VCaP (cell line): ENCODE measurements around the gene KIAA0753.

Experiments
- H3K27ac ChIP-seq: fragments of 450-650 bp; 2 replicates; pipeline ENCODE4 v1.5.1; 2017
- TF ChIP-seq, protein P1 (sequence below): fragments of 450-650 bp; conservative IDR thresholded peaks from 2 replicates; pipeline ENCODE4 v1.5.1; 2017; ENCODE audit warnings: mild to moderate bottlenecking, moderate library complexity

KIAA0753 gene

DNA sequence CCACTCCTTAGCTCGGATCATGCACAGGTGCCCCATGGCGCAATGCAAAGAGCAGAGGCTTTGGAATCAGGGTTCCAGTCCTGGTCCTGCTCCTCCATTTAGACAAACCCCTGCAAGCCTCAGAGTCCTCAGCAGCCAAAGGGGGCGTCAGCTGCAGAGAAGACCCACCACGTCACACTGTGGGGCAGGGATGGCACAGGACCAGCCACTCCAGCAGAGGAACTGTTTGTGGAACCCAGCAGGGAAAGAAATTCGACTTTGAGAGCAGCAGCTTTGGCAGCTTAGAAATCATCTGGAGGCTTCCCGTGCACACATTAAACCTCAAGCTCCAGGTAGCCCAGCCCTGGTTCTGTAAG is 36.3 kb upstream of the KIAA0753 start:
- TF ChIP-seq, protein P1, sequence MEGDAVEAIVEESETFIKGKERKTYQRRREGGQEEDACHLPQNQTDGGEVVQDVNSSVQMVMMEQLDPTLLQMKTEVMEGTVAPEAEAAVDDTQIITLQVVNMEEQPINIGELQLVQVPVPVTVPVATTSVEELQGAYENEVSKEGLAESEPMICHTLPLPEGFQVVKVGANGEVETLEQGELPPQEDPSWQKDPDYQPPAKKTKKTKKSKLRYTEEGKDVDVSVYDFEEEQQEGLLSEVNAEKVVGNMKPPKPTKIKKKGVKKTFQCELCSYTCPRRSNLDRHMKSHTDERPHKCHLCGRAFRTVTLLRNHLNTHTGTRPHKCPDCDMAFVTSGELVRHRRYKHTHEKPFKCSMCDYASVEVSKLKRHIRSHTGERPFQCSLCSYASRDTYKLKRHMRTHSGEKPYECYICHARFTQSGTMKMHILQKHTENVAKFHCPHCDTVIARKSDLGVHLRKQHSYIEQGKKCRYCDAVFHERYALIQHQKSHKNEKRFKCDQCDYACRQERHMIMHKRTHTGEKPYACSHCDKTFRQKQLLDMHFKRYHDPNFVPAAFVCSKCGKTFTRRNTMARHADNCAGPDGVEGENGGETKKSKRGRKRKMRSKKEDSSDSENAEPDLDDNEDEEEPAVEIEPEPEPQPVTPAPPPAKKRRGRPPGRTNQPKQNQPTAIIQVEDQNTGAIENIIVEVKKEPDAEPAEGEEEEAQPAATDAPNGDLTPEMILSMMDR: no peak
- H3K27ac ChIP-seq: no peak overlapping the region

DNA sequence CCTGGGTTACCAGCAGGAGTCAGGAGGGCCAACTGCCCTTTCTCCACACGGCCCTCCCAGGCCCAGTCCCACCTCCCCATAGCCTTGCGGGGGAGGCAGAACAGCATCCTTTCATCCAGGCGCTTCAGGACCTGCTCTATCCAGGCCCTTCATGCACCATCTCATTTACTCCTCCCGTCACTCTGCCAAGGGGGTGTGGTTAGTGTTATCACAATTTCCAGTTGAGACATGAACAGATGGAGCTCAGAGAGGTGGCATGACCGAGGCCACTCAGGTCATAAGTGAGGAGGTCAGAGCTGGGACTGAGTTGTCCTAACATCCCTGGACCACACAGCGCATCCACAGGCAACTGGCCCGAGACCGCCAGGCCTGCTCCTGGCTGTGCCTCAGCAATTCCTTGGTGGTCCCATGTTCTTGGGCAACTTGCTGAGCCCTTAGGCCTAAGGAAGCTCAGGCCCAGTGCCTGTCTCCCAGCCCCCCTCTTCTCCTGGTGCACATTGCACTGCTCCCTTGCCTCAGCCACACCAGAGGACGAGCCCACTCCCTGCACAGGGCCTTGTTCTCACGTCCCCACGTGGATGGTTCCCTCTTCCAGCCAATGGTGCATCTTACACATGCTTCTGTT is 34.8 kb upstream of the KIAA0753 start:
- TF ChIP-seq, protein P1: no peak

DNA sequence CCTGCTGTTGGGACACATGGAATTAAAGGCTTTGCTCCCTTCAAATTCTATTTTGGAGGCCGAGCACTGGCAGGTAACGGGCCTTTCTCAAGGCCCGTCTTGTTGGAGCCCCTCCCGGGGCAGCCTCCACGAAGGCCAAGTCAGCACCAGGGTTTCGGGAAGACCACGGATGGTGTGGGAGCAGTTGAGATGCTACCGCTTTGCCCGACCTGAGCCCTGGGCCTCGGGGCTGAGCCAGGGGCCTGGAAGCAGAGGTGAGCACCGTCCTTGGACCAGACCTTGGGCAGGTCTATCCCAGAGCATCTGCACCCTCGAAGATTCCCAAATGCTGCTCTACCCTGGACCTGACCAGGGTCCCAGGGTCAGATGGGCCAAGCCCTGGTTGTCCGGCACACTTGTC is 34.1 kb upstream of the KIAA0753 start:
- no peak overlapping the region for H3K27ac ChIP-seq
- TF ChIP-seq, protein P1: no peak

More for the DNA sequence above, 34.8 kb upstream of the KIAA0753 start:
- H3K27ac ChIP-seq: no peak overlapping the region

DNA sequence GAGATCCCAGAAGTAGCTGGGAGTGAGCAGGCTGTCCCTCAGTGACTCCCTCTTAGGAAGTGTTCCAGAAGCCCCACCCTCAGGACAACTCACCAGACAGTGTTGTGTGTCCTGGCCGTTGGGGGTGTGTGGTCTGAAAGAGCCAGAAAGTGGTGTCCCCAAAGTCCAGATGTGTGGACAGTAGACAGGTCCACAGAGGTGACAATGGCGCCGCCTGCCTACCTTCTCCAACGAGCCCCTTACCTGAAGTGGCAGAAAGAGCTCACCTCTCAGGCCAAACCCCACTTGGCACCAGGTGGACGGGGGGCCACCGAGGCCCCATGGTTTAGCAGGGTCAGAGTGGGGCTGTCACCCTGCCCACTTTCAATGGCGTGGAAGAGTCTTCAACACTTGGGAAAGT is 30.9 kb upstream of the KIAA0753 start:
- no peak overlapping the region for H3K27ac ChIP-seq
- TF ChIP-seq, protein P1: no peak

DNA sequence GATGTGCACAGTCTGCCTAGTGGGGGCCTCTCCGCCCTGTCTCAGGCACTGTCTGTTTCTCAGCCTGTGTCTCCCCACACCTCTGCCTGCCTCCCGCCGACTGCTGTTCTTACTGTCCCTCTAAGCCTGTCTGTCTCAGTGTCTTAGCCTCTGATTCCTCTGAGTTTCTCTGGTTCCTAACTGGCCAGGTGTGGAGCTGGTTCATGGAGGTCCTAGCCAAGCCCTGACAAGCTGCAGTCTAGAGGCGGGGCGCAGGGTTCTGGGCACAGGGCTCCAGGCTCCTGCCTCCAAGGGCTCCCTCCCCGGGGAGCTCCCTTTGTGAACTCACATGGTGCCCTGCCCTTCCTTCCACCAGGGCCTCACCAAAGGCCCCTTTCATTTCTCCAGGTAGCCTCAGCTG is 30.5 kb upstream of the KIAA0753 start:
- no peak overlapping the region for H3K27ac ChIP-seq
- TF ChIP-seq, protein P1: no peak

DNA sequence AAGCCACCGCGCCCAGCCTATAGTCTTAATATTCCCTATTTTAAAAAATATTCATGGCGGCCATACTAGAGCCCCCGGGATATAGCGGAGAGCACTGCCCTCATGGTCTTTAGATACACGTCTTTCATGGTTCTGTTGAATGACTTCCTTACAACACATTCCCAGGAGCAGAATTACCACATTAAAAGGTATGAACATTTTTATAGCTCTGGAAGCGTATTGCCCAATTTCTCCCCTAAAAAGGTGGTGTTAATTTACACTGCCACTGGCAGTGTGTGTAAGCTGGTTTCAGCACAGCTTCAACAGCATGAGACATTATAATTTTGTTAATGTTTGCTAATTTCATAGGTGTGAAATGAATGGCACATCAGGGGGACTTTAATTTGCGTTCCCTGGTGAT is 30.1 kb upstream of the KIAA0753 start:
- TF ChIP-seq, protein P1: no peak
- no peak overlapping the region for H3K27ac ChIP-seq

DNA sequence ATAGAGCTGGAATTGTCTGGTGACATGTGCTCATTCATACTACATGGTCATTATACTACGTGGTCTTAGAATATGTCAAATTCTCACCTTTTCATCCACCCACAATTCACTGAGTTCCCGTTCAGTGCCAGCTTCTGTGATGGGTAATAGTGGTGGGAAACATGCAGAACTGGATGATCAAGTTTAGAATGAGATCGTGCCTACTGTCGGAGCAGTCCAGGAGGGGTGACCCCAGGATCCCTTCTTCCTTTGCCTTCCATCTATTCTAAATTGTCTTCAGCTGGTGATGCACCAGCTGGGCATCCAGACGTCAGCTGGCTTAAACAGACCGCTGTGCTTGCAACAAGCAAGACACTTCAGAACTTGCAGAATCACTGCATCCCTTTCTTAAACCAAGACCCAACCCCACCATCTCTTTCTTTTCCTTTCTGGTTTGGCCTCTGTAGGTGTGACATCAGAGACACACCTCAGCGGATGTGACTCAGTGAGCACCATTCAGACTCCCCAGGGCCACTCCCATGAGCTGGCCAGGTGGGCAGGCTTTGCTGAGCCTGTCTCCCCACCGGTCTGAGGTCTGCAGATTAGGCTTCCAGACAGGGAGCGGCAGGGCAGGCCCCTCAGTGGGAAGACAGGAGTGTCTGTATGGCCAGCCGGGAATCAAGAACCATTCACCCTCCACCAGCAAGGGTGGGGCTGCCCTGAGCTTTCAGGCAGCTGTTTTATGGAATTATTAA is 29.1 kb upstream of the KIAA0753 start:
- H3K27ac ChIP-seq: no peak overlapping the region
- TF ChIP-seq, protein P1: no peak
